ENCODE results near the gene FADS3. TPM values are rescaled to one million over a fixed set of nuclear protein-coding genes. Genes with fewer than 3 reads are reported as not detected.

Gene FADS3
- total RNA-seq, 1 donor: 35.9 TPM

DNA sequence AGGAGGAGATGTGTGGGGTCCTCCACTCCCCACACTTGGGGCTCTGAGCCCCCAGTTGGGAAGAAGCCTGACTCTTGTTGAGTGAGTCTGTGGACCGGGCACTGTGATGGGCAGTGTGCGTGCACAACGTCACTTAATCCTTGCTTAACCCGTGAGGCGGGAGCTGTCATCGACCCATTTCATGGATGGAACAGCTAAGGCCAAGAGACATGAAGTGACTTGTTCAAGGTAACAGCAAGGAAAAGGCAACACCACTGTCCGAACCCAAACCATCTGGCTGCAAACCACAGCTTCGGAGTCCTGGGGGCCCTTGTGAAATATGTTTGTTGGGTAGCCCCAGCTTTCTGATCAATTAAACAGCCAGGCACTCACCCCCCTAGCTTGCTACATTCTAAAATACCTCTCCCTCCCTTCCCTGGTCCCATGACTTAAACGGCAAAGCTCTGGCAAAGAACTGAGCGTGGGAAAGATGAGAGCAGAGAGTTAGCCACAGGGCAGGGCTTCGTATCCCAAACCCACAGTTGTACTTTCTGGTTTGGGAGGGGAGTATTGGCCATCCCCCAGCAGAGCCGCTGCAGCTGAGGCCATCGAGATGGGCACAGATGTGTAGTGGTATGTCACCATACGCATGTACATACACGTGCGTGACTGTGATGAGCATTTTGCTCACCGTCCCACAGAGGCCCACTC, 37.0 kb downstream of the FADS3 start:
- no peak for DNase-seq (ENCODE audit: low read depth)
- no peak for TF ChIP-seq CTCF (IDR thresholded peaks at IDR 0.05; ENCODE audit: insufficient read depth, low read length)

GRCh38 chr11:61853698-61854169, 37.6 kb downstream of the FADS3 start:
- no peak overlapping the region for H3K4me3 ChIP-seq (ENCODE audit: low read depth, low read length)
- DNase-seq (ENCODE audit: low read depth): no peak
- no peak for TF ChIP-seq CTCF (IDR thresholded peaks at IDR 0.05; ENCODE audit: insufficient read depth, low read length)

More for the DNA sequence above, 37.0 kb downstream of the FADS3 start:
- H3K4me3 ChIP-seq (ENCODE audit: low read depth, low read length): no peak overlapping the region

DNA sequence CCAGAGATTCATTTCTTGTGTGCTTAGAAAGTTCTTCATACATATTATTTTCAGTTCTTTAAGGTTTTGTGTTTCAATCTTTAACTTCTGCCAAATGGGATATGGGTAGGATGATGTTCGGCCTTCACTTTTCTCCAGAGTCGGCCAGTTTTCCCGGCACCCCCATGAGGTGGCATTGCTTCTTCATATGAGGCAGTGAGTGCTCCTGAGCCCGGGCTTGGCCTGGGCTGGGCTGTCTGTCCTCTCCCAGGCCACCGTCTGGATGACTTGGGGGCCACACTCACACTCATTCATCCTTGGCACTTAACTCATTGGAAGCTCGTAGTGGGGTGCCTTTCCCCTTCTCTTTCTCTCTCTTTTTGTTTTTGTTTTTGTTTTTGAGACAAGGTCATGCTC, 39.4 kb downstream of the FADS3 start:
- no peak for DNase-seq (ENCODE audit: low read depth)
- no peak overlapping the region for H3K4me3 ChIP-seq (ENCODE audit: low read depth, low read length)
- no peak for TF ChIP-seq CTCF (IDR thresholded peaks at IDR 0.05; ENCODE audit: insufficient read depth, low read length)

DNA sequence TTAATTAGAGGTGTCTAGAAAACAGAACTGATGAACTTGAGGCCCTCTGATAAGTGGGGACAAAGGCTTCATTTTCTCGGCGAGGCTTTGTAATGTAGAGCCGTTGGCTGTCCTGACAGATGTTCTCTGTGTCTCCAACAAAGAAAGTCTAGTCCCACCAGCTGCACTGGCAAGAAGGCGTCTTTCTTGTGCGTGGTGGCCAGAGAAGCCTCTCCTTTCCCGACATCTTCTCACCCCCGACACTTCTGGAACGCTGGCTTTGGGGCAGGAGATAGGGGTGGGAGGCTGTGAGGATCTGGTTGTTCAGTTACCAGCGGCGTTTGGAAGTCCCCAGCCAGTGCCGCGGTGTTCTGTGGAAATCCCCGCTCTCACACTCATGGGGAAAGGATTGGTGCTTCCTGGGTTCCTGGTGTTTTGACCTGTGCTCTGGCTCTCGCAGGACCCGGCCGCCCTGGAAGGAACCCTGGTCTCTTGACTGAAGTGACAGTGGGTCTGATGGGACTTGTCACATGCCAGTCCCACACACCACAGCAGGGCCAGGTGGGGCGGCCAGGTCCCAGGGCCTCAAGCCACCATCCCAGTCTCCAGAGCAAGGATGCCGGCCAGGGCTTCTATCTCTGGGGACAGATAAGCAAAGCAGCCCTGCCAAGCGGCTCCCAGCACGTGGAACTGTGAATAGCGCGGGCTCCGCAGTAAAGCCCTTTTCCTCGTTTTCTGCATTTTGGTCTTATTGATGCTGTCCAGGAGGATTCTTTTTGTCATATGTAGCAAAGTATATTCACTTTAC, 40.0 kb downstream of the FADS3 start:
- no peak for TF ChIP-seq CTCF (IDR thresholded peaks at IDR 0.05; ENCODE audit: insufficient read depth, low read length)
- DNase-seq (ENCODE audit: low read depth): no peak
- H3K4me3 ChIP-seq (ENCODE audit: low read depth, low read length): no peak overlapping the region

- no peak for TF ChIP-seq CTCF (IDR thresholded peaks at IDR 0.05; ENCODE audit: insufficient read depth, low read length)
- DNase-seq (ENCODE audit: low read depth): no peak
- no peak overlapping the region for H3K4me3 ChIP-seq (ENCODE audit: low read depth, low read length)
Observed at GRCh38 chr11:61850687-61851086, 40.7 kb downstream of the FADS3 start.

GRCh38 chr11:61848631-61849030, 42.7 kb downstream of the FADS3 start:
- H3K4me3 ChIP-seq (ENCODE audit: low read depth, low read length): no peak overlapping the region
- DNase-seq (ENCODE audit: low read depth): no peak
- no peak for TF ChIP-seq CTCF (IDR thresholded peaks at IDR 0.05; ENCODE audit: insufficient read depth, low read length)

Data from fibroblast of the aortic adventitia (primary cell).